Measurements from ENCODE around the gene NRARP.

- TF ChIP-seq CTCF (IDR thresholded peaks at IDR 0.05; ENCODE audit: low read depth, low read length, poor library complexity, severe bottlenecking) = no peak
- no peak for TF ChIP-seq EZH2phosphoT487 (IDR thresholded peaks at IDR 0.05; ENCODE audit: borderline replicate concordance, low read length)
Observed at GRCh38 chr9:137273611-137274320, 28.3 kb downstream of the NRARP start.
